ENCODE results near the gene IRF2BP1. TPM values are rescaled to one million over a fixed set of nuclear protein-coding genes. Genes with fewer than 3 reads are reported as not detected.
A peak's percentile ranks its signal among the peaks of the same experiment; 100 is the strongest.

IRF2BP1 gene
- polyA plus RNA-seq, 3 donors: 2.0 to 3.9 (median 2.1) TPM

DNA sequence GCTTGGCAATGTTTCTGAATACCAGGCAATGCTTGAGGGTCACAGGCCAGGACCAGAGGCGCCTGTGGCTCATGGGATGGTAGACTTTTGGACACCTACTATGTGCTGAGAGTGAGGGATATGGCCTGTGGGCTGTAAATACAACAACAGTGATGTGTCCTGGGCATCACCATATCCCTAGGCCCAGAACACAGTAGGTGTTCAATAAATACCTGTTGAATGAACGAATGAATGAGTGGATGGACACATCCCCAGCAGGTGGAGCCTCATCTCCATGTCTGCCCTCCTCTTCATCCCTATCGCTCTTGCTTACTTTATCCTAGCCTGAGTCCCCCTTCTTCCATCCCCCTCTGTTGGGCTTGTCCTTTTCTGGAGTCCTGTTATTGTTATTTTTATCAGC, 45.1 kb upstream of the IRF2BP1 start:
- no peak overlapping the region for H3K4me3 ChIP-seq (replicated peaks in 1 of 3; ENCODE audit: low read depth in 2 of 3, low read length in 3 of 3)
- H3K27ac ChIP-seq (ENCODE audit: low read depth in 1 of 2, low read length in 2 of 2): no peak overlapping the region
- H4K20me1 ChIP-seq (ENCODE audit: insufficient read depth, low read length): no peaks in the 10 kb centered on the region
- H3K9ac ChIP-seq (ENCODE audit: insufficient read depth, low read length, poor library complexity, severe bottlenecking): no peak overlapping the region
- no peak overlapping the region for H3K4me2 ChIP-seq (replicated peaks; ENCODE audit: extremely low read depth, low read length, poor library complexity, severe bottlenecking)
- intact Hi-C loops (cut with micrococcal nuclease): no loop called here
- no peaks in the 10 kb centered on the region for H3K9me3 ChIP-seq (replicated peaks in 1 of 2; ENCODE audit: control insufficient read depth in 1 of 2, insufficient read depth in 1 of 2, low read length in 2 of 2)
- peak overlapping the region in 1 of 2 donors; percentile 5 for H3K4me3 Mint-ChIP-seq
- H3K79me2 ChIP-seq (ENCODE audit: insufficient read depth, low read length): no peaks in the 10 kb centered on the region
- H3K27me3 ChIP-seq (ENCODE audit: control insufficient read depth in 2 of 2, insufficient read depth in 2 of 2, low read length in 2 of 2): peaks cover 0 to 11% of the 10 kb centered on the region in 2 donors
- TF ChIP-seq, protein P1, sequence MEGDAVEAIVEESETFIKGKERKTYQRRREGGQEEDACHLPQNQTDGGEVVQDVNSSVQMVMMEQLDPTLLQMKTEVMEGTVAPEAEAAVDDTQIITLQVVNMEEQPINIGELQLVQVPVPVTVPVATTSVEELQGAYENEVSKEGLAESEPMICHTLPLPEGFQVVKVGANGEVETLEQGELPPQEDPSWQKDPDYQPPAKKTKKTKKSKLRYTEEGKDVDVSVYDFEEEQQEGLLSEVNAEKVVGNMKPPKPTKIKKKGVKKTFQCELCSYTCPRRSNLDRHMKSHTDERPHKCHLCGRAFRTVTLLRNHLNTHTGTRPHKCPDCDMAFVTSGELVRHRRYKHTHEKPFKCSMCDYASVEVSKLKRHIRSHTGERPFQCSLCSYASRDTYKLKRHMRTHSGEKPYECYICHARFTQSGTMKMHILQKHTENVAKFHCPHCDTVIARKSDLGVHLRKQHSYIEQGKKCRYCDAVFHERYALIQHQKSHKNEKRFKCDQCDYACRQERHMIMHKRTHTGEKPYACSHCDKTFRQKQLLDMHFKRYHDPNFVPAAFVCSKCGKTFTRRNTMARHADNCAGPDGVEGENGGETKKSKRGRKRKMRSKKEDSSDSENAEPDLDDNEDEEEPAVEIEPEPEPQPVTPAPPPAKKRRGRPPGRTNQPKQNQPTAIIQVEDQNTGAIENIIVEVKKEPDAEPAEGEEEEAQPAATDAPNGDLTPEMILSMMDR (IDR thresholded peaks at IDR 0.05): no peak
- peaks cover 13 to 41% (median 40%) of the 10 kb centered on the region in 3 donors for H3K27me3 Mint-ChIP-seq (ENCODE audit: low read depth in 3 of 3)
- no peak overlapping the region for H2AFZ ChIP-seq (ENCODE audit: insufficient read depth, low read depth, low read length, poor library complexity, severe bottlenecking)
- H3K4me1 Mint-ChIP-seq: peaks cover 8% of the 10 kb centered on the region
- peaks cover 0 to 5% (median 0%) of the 10 kb centered on the region in 7 donors for H3K9me3 Mint-ChIP-seq
- H3K27ac Mint-ChIP-seq: no peak overlapping the region
- H3K36me3 ChIP-seq (replicated peaks in 1 of 2; ENCODE audit: control insufficient read depth in 1 of 2, insufficient read depth in 2 of 2, low read length in 2 of 2): no peaks in the 10 kb centered on the region
- no peak for DNase-seq
- no peaks in the 10 kb centered on the region for H3K36me3 Mint-ChIP-seq
- peaks cover 7 to 9% of the 10 kb centered on the region in 2 donors for H3K4me1 ChIP-seq (ENCODE audit: control insufficient read depth in 1 of 2, insufficient read depth in 2 of 2, low read length in 2 of 2)
- WGBS (ENCODE audit: insufficient coverage): no CpG with 5 or more reads among the region's 3 CpGs

- no peak overlapping the region for H3K4me3 ChIP-seq (replicated peaks in 1 of 3; ENCODE audit: low read depth in 2 of 3, low read length in 3 of 3)
- 85% methylated on average over 2 of the region's 2 CpGs for WGBS (ENCODE audit: insufficient coverage)
- intact Hi-C loops (cut with micrococcal nuclease): loop anchor here in 1 of 2 donors (10.0 kb wide), 1 partner anchor 64 kb away; the partner anchor contains the start of genes FOXA3 and SYMPK
Measured at GRCh38 chr19:45929247-45929646, 43.3 kb upstream of the IRF2BP1 start.

More at GRCh38 chr19:45929247-45929646, 43.3 kb upstream of the IRF2BP1 start:
- Histone ChIP-seq H4K20me1 (ENCODE audit: insufficient read depth, low read length) (no peaks in the 10 kb centered on the region), H3K27ac (ENCODE audit: low read depth in 1 of 2, low read length in 2 of 2) (no peak overlapping the region), H3K9ac (ENCODE audit: insufficient read depth, low read length, poor library complexity, severe bottlenecking) (no peak overlapping the region), H3K79me2 (ENCODE audit: insufficient read depth, low read length) (no peaks in the 10 kb centered on the region), H3K27me3 (ENCODE audit: control insufficient read depth in 2 of 2, insufficient read depth in 2 of 2, low read length in 2 of 2) (peaks cover 0 to 4% of the 10 kb centered on the region in 2 donors), H3K4me2 (replicated peaks; ENCODE audit: extremely low read depth, low read length, poor library complexity, severe bottlenecking) (no peak overlapping the region), H2AFZ (ENCODE audit: insufficient read depth, low read depth, low read length, poor library complexity, severe bottlenecking) (no peak overlapping the region), H3K9me3 (replicated peaks in 1 of 2; ENCODE audit: control insufficient read depth in 1 of 2, insufficient read depth in 1 of 2, low read length in 2 of 2) (no peaks in the 10 kb centered on the region), H3K4me1 (ENCODE audit: control insufficient read depth in 1 of 2, insufficient read depth in 2 of 2, low read length in 2 of 2) (peaks cover 7 to 9% of the 10 kb centered on the region in 2 donors), H3K36me3 (replicated peaks in 1 of 2; ENCODE audit: control insufficient read depth in 1 of 2, insufficient read depth in 2 of 2, low read length in 2 of 2) (no peaks in the 10 kb centered on the region)
- no peak overlapping the region for H3K4me3 Mint-ChIP-seq
- H3K9me3 Mint-ChIP-seq: peaks cover 0 to 5% (median 0%) of the 10 kb centered on the region in 7 donors
- H3K4me1 Mint-ChIP-seq: peaks cover 8% of the 10 kb centered on the region
- peak overlapping the region in 1 of 7 donors; percentile 13 for H3K27ac Mint-ChIP-seq
- DNase-seq: no peak
- H3K27me3 Mint-ChIP-seq (ENCODE audit: low read depth in 3 of 3): peaks cover 11 to 34% (median 33%) of the 10 kb centered on the region in 3 donors
- TF ChIP-seq, protein P1 (IDR thresholded peaks at IDR 0.05): no peak
- no peaks in the 10 kb centered on the region for H3K36me3 Mint-ChIP-seq

All from CD14-positive monocyte (primary cell).